SK-N-SH (cell line): Measurements from ENCODE around the gene SHISA4.

Experiments used
- CTCF ChIP-seq: fragments of 200-600 bp; sonication (generic); IDR thresholded peaks from 2 replicates; pipeline ENCODE4 v1.6.1; 2017; ENCODE audit warnings: antibody characterized with exemption, mild to moderate bottlenecking, moderate library complexity
- ELF1 ChIP-seq: IDR thresholded peaks from 2 replicates; pipeline ENCODE4 v1.4.0; 2012
- EZH2phosphoT487 ChIP-seq: fragments of 200-600 bp; sonication (generic); IDR thresholded peaks from 2 replicates; pipeline ENCODE4 v1.6.1; 2017; ENCODE audit warnings: low read depth, mixed run types, mild to moderate bottlenecking, antibody characterized with exemption, moderate library complexity, borderline replicate concordance
- FOXM1 ChIP-seq: IDR thresholded peaks from 2 replicates; pipeline ENCODE4 v1.4.0; 2012; ENCODE audit warnings: low read depth, mild to moderate bottlenecking
- IRF3 ChIP-seq: fragments of 150-350 bp; IDR thresholded peaks from 2 replicates; pipeline ENCODE4 v1.6.1; 2016; ENCODE audit warnings: mild to moderate bottlenecking, low read depth, low read length
- JUND ChIP-seq: IDR thresholded peaks from 2 replicates; pipeline ENCODE4 v1.4.0; 2012
- PBX3 ChIP-seq: IDR thresholded peaks from 2 replicates; pipeline ENCODE4; 2012
- POLR2AphosphoS5 ChIP-seq: IDR thresholded peaks from 2 replicates; pipeline ENCODE4 v1.6.1; 2012; ENCODE audit warnings: low read depth, low read length
- RFX5 ChIP-seq: IDR thresholded peaks from 2 replicates; pipeline ENCODE4 v1.6.1; 2012; ENCODE audit warnings: mild to moderate bottlenecking, improper control_type of control experiment, low read length
- TAF1 ChIP-seq: IDR thresholded peaks from 2 replicates; pipeline ENCODE4 v1.6.1; 2012; ENCODE audit warnings: low read depth, mild to moderate bottlenecking, low read length, moderate library complexity, borderline replicate concordance
- YY1 ChIP-seq: IDR thresholded peaks from 2 replicates; pipeline ENCODE4 v1.4.0; 2012; ENCODE audit warnings: low read depth, mild to moderate bottlenecking

GRCh38 chr1:201870397-201870796, 18.3 kb upstream of the SHISA4 start:
- TF ChIP-seq EZH2phosphoT487 (no peak), POLR2AphosphoS5 (no peak), CTCF (no peak), YY1 (no peak), IRF3 (no peak), JUND (no peak), RFX5 (no peak), ELF1 (no peak), FOXM1 (no peak), PBX3 (no peak), TAF1 (no peak)
